HG02588 (cell line): Measurements from ENCODE around the gene CMIP.

ENCODE experiments used
- ATAC-seq: cut with Tn5 transposase; IDR thresholded peaks from one replicate; pipeline ENCODE4 v1.9.1; 2021; ENCODE audit warnings: mild to moderate bottlenecking, moderate library complexity; ENCODE audit not compliant: unreplicated experiment

The CMIP gene

DNA sequence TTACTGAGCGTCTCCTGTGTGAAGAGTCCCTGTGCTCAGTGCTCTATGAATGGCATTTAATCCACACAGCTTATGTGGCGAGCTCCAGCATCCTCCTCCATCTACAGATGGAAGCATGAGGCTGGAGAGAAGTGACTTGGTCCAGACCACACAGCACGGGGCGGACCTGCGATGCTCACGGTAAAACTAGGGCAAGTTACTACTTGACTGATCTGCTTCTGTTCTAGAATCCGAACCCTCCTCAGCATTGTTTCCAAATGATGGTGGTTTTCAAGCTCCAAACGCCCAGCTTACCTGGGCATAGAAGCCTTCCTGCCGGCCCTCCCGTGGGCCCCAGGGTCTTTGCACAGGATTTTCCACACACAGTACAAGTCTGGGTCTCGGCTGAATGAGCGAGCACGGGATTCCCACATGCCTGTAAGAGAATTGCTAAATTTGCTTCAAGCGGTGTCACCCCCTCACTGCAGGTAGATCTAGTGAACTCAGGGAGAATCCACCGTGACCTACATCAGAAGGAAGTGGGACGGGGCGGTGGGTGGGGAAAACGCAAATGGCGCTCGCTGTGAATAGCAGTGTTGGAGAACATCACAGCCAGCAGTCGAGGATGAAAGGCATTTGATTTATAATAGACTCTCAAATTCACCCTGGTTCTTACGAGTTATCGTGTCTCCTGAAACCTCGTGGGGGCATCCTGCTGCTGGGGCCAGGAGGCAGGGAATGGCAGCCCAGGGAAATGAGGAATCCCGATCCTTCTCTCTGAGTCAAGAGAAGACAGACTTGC lies 101.1 kb downstream of the CMIP start:
- ATAC-seq: no peak

DNA sequence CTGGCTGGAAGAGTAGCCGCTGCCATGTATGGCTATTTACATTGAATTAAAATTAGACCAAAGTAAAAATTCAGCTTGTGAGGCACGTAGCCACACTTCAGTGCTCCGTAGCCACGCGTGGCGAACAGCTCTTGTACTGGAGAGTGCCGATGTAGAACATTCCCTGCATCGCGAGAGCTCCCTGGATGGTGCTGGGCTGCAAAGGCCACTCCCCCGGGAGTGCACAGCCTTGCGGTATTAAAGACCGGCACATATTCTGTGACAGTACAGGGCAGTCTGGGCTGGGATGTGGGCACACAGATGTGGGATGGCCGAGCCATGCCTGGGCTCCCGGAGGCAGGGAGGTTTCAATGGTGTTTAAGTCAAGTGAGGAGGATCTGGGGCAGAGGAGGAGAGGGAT lies 102.2 kb downstream of the CMIP start:
- no peak for ATAC-seq

DNA sequence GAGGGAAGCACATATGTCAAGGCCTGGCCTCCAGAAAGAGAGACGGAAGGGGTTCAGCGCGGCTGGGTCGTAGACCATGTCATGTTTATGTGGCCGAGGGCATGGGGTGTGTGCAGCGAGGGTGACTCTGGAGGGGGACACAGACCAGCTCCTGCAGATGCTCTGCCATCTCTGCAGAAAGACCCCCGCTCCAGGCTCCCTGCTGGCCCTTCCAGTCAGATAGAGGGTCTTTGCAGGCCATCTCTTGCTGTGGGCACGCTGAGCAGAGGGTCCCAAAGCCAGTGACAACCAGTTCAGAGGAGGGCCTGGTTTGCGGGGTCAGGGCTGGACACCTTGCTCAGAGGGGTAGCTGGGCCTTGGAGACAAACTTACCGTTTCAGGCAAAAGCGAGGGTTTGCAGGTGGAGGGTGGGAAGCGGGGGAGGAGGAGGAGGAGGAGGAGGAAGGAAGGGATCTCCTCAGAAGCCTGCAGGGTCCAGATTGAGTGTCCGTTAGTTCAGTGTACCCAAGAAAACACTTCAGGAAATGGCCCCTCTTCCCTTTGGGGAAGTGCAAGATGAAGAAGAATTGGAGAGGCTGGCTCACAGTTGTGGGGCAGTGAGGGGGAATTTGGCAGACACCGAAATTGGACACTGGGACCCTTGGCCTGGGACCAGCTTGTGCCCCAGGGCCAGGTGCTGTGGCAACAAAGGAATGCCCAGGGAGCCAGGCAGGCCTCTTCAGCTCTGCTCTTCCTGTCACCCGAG lies 102.8 kb downstream of the CMIP start:
- no peak for ATAC-seq

DNA sequence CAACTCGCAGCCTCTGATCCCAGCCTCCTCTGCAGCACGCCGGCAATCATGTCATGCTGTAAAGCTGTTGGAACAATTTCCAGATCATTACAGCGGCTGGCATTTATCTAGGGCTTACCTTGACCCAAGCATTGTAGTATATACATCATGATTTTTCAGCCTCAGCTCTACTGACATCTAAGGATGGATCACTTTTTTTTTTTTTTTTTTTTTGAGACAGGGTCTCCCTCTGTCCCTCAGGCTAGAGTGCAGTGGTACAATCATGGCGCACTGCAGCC lies 103.3 kb downstream of the CMIP start:
- no peak for ATAC-seq

DNA sequence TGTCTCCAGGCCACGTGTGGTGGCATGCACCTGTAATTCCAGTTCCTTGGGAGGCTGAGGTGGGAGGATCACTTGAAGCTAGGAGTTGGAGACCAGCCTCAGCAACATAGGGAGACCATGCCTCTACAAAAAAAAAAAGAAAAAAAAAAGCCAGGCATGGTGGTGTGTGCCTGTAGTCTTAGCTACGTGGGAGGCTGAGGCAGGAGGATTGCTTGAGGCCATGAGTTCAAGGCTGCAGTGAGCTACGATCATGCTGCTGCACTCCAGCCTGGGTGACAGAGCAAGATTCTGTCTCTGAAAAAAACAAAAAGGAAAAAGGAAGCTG lies 103.9 kb downstream of the CMIP start:
- ATAC-seq: no peak

DNA sequence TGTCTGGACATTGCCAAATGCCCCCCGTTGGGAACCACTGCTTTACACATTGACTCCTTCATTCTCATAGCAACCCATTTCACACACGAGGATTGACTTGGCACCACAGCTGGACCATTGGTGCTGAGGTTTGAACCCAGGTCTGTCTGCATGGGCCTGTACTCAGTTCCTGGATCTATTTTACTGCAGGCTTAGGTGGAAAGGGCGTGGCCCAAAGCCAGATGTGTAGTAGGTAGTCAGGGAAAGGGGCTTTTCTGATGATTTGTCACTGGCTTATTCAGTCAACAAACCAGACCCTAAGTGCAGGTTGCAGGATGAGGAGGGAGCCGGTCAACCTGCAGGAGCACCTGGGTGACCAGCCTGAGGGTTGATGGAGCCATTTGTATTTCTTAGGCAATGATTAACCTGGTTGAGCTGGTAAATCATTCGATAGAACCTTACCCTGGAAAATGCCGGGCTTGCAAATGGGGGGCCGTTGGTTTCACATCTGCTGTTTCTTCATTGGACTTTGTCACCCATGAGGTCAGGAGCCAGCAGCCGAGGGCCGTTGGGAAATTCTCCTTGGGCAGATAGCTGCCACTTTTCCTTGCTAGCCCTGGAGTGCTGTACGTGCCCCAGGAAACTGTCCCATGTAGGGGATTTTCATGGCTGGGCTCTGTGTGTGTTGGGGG lies 104.4 kb downstream of the CMIP start:
- no peak for ATAC-seq

DNA sequence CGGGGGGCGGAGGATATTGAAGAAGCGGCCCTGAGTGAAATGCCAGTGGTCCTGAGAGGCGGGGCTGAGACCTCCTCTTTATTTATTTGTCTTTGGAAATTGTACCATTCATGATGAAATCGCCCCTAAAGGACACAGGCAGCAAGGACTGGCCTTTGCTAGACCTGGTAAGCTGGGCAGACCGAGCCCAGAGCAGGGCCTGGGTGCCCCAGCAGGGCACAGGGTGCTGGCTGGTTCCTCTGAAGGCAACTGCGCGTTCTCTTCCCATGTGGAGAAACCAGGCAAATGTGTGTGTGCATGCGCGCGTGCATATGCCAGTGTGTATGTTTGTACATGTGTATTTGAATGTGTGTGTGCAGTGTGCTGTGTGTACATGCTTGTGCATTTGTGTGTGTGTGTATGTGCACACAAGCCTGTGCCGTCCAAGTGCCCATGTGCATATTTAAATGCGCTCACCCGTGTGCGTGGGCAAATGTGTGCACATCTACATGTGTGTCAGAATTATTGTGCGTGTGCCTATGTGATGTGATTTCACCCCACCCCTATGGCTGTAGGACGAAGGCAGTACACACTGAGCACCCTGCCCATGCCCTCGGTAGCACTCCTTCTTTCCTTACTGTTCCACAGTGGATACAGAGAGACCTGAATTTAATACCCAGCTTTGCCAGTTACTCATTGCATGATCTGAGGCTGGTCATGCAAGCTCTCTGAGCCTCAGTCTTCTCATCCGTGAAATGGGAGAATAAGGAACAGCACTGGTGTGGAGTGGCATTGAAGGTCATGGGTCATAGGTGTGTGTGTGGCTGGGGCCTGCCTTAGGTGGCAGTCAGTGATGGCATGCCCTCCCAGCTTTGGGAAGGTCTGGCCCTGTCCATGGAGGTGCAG lies 105.2 kb downstream of the CMIP start:
- ATAC-seq: no peak

DNA sequence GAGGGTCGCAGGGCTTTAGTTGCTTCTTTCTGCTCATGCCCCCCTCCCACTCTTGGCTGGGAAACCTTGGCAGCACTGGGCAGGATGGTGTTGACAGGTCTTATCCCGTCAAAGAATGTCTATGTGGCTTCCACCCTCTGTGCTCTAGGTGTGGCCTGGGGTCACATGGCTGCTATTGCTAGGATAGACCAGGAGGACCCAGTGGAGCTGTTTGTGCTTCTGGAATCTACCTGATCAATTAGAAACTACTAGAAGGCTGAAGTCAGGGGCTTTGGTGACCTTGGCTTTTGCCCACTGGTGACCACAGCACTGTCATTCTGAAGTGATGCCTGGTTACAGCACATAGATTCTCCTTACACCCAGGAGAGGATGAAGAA lies 105.8 kb downstream of the CMIP start:
- no peak for ATAC-seq

DNA sequence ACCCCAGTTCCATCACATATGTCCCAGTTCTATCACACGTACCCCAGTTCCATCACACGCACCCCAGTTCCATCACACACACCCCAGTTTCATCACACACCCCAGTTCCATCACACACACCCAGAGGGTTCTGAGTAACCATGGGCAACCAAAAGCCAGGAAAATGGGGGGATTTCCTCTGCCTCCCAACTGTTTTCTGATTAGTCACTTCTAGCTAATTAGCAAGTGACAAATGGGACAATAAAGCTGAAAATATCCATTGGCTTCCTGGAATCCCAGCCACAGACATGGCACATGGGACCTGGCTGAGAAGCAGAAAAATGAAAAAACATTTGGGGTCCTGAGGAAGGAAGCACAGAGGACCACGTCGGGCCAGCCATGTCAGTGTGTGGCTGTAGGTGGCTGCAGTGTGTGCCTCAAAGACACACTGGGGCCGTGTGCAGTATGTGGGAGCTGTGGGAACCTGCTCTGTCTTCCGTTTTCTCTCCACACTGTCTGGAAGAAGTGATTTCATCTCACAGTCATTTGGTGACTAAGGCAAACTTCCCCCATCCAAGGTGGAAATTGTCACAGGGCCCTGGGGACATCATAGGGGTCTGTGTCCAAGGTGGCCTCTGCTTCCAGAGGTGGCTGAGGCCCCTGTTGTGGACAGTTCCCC lies 106.7 kb downstream of the CMIP start:
- ATAC-seq: no peak

DNA sequence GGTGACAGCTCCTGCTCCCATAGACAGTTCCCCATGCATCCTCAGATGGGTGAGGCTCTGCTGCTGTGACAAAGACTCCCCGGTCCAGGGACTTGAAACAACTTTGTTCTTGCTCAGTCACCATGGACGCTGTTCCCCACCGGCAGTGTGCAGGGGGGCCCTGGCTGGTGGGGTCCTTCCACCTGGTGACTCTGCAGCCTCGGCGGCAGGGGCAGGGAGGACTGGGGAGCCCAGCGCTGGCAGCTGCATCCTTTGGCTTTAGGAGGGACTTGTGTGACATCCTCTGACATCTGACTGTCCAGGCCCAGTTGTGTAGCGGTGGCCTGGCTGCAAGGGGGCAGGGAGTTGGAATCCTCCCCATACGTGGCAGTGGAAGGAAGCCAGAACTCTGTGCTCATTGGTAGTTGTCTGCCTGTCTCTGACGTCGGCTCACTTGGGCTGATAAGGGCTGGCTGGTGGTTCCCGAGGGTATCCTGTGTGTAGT lies 107.3 kb downstream of the CMIP start:
- no peak for ATAC-seq

DNA sequence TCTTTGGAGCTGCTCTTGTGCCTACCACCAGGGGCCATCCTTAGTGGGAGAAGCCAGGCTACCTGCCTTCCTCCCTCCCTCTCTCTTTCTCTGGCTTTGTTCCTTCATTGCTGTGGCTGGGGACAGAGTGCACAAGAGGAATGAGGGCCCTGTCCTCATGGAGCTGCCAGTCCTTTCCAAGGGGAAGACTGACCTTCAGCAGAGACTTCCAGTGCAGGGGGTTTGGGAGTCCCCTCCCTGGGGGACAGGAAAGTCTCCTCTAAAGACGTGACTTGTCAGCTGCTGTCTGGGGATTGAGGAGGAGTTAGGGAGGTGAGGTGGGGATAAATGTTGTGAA lies 108.1 kb downstream of the CMIP start:
- no peak for ATAC-seq

DNA sequence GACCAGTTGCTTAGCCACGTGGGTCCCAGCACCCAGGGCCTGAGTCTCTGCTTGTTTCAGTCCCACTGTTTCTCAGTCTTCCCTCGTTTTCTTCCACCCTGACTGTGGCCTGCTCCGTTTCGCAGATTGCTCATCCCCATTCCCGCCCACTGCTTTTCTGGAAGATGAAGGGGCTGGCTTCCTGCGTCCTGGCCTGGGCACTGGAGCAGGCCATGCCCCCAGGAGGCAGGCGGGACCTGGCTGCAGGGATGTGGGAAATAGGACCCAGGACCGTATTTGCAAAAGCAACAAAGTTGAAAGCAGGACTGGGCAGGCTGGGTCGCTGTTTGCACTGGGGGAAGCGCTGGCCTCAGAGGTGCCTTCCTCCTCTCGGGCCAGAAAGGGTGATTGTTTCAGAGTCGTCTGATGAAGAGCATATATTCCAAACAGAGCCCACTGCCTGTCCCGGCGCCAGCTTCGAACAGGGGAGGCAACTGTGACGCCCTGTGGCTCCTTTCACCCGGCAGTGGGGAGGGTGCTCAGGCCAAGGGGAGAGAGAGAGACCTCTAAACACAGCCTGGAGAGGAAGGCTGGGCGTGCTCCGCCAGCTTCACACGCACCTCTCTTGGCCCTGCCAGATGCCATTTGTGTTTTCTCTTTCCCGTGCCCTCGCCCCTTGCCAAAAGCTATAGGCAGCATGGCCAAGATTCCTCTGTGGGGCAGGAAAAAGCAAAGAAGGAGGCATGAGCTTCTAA lies 108.6 kb downstream of the CMIP start:
- no peak for ATAC-seq

DNA sequence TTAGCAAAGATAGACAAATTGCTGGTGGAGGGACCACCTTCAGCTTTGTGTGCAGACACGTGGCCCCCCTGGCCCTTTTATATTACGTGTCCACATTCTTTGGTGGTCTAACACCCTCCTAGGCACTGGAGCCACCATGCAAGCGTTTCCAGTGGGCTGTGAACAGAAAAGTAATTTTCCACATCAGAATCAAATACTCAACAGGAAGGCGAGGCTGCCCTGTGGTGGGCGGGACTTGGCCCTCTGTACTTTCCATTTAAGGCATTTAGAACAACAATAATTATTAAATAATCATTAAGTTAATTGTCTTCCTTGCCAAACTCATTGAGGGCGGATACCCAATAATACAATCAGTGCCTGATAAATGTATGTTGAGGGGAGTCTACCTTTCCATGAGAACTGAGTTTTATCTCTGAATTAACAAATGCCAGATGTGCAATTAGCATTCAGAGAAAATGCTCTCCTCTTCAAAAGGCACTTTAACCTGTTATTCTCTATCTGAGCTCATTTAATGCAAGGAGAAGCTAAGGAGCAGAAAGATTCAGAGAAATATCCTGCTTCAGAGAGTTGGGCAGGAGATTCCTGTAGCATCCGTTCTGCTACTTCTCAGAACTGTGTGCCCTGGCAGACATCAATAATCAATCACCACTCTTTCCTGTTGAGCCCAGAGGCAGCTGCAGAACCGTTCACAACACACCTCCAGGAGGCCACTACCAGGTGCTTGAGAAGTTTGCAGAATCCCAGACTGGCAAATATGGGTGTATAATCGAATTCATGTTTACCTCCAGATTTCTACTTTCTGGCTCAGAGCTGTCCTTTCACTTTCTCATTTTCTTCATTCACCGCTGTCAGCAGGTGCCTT lies 109.4 kb downstream of the CMIP start:
- no peak for ATAC-seq

DNA sequence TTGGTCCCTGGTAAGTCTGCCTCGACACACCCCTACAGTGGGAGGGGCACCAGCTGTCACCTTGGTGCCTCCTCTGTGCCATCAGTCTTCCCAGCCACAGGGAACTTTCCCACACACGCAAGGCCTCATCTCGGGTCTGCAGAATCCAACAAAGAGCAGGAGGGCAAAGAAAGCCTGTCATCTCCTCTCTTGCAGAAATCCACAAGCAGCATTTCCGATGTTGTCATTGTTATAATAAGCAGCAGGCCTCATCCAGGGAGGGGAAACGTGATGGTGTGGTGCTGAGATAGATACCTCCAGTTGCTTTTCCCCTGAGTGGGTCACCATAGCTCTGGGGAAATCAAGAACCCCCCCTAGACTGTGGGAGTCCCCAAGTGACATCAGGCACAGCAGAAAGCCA lies 110.4 kb downstream of the CMIP start:
- no peak for ATAC-seq

DNA sequence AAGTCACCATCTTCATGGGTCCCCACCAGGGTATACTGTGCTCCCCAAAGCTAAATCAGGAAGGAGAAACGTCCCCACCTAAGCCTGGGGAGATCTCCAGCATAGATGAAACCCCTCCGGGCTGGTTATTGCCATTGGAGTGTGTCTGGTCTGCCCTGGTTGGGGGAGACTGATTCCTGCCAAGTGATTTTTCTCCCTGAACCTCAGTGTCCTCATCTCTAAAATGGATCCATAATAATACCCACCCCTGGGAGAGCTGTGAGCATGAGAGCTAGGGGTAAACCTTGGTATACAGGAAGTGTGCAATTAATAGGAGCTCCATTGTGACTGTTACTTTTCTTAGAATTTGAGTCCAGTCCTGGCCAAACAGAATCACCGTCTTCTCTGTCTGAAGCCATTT lies 111.1 kb downstream of the CMIP start:
- no peak for ATAC-seq

DNA sequence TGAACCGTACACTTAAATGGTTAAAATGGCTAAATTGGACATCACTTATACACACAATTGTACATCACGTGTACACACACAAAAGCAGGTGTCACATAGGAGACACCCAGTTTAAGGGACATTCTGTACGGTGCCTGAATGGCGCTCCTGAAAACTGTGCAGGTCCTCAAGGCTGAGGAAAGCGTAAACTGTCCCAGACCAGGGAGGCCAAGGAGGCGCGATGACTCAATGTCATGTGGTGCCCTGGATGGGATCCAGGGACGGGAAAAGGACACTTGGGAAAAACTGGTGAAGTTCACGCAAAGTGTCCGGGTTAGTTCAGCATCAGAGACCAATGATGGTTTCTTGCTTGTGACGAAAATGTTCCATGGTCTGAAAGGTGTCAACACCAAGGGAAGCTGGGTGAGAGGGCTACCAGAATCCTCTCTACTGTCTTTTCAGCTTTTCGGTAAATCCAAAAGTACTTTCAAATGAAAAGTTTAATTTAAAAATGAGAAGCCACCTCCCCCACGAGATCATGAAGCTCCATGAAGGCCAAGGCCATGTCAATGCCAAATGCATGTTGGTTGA lies 112.2 kb downstream of the CMIP start:
- no peak for ATAC-seq

DNA sequence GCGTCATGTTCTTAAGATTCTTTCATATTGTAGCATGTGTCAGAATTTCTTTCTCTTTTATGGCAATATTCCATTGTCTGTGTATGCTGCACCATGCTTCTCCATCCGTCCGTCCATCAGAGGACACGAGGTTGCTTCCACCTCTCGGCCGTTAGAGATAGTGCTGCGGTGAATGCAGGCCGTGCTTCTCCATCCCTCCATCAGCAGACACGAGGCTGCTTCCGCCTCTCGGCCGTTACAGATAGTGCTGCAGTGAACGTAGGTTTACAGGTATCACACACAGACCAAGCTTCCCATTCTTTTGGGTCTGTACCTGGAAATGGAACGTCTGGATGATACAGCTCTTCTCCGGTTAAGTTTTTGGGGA lies 113.5 kb downstream of the CMIP start:
- no peak for ATAC-seq

DNA sequence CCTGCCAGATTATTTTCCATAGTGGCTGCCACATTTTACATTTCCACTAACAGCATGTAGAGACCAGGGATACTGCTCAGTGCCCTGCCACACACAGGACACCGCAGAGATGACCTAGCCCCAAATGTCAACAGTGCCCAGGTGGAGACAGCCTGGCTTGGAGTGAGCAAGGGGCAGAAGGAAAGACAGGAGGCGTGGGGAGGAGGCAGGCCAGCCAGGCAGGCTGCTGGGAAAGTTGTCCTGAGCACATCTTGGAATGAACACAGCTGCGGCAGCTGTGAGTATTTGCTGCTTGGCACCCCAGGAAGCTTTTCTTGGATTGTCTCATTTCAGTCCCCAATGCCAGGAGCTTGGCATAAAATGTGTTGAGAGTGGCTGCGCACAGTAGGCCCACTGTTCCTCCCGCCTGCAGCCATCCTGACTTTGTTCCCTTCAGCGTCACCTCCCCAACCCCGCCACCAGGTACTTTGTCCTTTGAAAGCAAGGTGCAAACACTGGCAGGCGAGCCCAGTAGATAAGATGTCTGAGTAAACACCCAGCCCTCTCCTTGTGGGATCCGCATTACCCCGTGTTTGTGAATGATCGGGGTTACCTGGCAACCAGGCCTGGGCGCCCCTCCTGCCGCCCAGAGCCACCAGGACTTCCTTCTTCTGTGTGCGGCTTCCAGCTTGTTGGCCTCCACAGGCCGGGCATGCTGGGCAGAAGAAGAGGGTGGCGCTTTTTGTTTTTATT lies 114.0 kb downstream of the CMIP start:
- no peak for ATAC-seq
